SK-N-SH treated with all-trans-retinoic acid at 6 μM for 48 hours (cell line): ENCODE measurements around the gene ZNF44.

Source experiments
- ATAC-seq: fragments of 200-7000 bp; cut with Tn5 transposase; 3 replicates; pipeline ENCODE4 v1.9.1; 2020; ENCODE audit warnings: mild to moderate bottlenecking, moderate library complexity
- ARNTL ChIP-seq: fragments of 450-650 bp; formaldehyde crosslinking; IDR thresholded peaks from 2 replicates; pipeline ENCODE4 v1.5.0; 2020; ENCODE audit warnings: low read depth, mild to moderate bottlenecking, moderate library complexity, borderline replicate concordance
- ESRRG ChIP-seq: fragments of 250-450 bp; sonication (Bioruptor Pico); IDR thresholded peaks from 2 replicates; pipeline ENCODE4 v1.6.1; 2021; ENCODE audit warnings: mild to moderate bottlenecking
- GLIS3 ChIP-seq: fragments of 250-450 bp; sonication (Bioruptor Pico); IDR thresholded peaks from 2 replicates; pipeline ENCODE4 v1.5.0; 2020; ENCODE audit warnings: mild to moderate bottlenecking, moderate library complexity
- ISL1 ChIP-seq: fragments of 250-450 bp; sonication (Bioruptor Pico); IDR thresholded peaks from 2 replicates; pipeline ENCODE4 v2.1.2; 2022; ENCODE audit warnings: mild to moderate bottlenecking, moderate library complexity
- OSR1 ChIP-seq: fragments of 250-450 bp; sonication (Bioruptor Pico); IDR thresholded peaks from 2 replicates; pipeline ENCODE4 v1.8.0; 2022; ENCODE audit warnings: moderate library complexity, mild to moderate bottlenecking, inconsistent platforms
- PPARA ChIP-seq: fragments of 250-450 bp; sonication (Bioruptor Pico); IDR thresholded peaks from 2 replicates; pipeline ENCODE4 v1.5.0; 2020; ENCODE audit warnings: mild to moderate bottlenecking, borderline replicate concordance
- RARB ChIP-seq: fragments of 250-450 bp; sonication (Bioruptor Pico); IDR thresholded peaks from 2 replicates; pipeline ENCODE4 v1.8.0; 2021; ENCODE audit warnings: mild to moderate bottlenecking, moderate library complexity
- ZC3H10 ChIP-seq: fragments of 250-450 bp; sonication (Bioruptor Pico); IDR thresholded peaks from 2 replicates; pipeline ENCODE4 v1.5.1; 2021; ENCODE audit warnings: mild to moderate bottlenecking, moderate library complexity
- ZFP30 ChIP-seq: fragments of 450-650 bp; formaldehyde crosslinking; IDR thresholded peaks from 2 replicates; pipeline ENCODE4 v1.5.0; 2022; ENCODE audit warnings: mild to moderate bottlenecking, moderate library complexity
- ZNF565 ChIP-seq: fragments of 450-650 bp; formaldehyde crosslinking; conservative IDR thresholded peaks from 2 replicates; pipeline ENCODE4 v1.5.0; 2020; ENCODE audit warnings: low read depth, mild to moderate bottlenecking, moderate library complexity
- ZNF70 ChIP-seq: fragments of 450-650 bp; formaldehyde crosslinking; IDR thresholded peaks from 2 replicates; pipeline ENCODE4 v1.5.0; 2020; ENCODE audit warnings: mild to moderate bottlenecking, moderate library complexity
- ZNF8 ChIP-seq: fragments of 450-650 bp; formaldehyde crosslinking; IDR thresholded peaks from 2 replicates; pipeline ENCODE4 v1.5.0; 2020; ENCODE audit warnings: mild to moderate bottlenecking, moderate library complexity
- TF ChIP-seq, protein P1 (sequence below): fragments of 250-450 bp; sonication (Bioruptor Pico); IDR thresholded peaks from 2 replicates; pipeline ENCODE4 v1.5.0; 2020; ENCODE audit warnings: mild to moderate bottlenecking, moderate library complexity
- TF ChIP-seq, protein P2 (sequence below): fragments of 250-450 bp; sonication (Bioruptor Pico); IDR thresholded peaks from 2 replicates; pipeline ENCODE4 v1.5.1; 2020; ENCODE audit warnings: low read depth, mild to moderate bottlenecking, moderate library complexity

Gene ZNF44

DNA sequence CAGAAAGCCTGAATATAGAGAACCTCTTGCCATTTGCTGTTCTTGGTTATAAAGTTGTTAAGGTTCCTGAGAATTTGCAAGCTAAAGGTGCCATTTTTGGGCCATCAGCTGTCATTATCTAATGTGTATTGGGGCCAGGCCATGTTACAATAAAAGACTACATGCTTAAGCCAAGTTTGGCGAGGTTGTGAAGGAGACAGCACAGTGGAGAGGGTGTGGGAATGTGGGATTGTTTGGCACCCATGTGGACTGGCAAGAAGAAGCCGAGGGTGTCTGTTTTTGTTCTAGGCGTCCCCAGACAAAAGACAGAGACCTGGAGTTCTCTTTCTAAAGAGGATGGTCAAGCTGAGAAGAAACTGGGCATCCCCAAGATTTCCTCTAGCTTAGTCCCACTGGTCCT, 64.7 kb downstream of the ZNF44 start:
- no peak for ATAC-seq

DNA sequence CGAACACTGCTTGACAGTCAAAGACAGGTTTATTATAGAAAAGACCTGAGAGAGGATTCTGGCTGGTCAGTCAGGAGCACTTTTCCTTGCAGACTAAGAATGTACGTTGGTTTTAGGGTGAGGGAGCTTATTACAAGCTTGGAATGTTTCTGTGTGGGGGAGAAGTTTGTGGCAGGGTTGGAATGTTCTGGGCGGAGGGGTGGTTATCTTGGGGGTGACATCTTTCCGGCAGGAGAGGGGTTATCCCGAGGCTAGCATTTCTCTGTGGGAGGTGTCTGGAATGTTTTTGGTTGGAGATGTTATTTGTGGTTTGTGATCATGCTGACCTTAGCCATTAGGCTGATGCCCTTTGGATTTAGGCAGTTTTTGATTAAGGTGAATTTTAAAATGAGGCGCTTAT, 70.0 kb downstream of the ZNF44 start:
- no peak for TF ChIP-seq GLIS3 (CRISPR knock-in tag)
- no peak for TF ChIP-seq ESRRG (CRISPR knock-in tag)
- no peak for TF ChIP-seq ZNF70 (CRISPR knock-in tag)
- no peak for TF ChIP-seq PPARA (CRISPR knock-in tag)
- TF ChIP-seq, protein P1, sequence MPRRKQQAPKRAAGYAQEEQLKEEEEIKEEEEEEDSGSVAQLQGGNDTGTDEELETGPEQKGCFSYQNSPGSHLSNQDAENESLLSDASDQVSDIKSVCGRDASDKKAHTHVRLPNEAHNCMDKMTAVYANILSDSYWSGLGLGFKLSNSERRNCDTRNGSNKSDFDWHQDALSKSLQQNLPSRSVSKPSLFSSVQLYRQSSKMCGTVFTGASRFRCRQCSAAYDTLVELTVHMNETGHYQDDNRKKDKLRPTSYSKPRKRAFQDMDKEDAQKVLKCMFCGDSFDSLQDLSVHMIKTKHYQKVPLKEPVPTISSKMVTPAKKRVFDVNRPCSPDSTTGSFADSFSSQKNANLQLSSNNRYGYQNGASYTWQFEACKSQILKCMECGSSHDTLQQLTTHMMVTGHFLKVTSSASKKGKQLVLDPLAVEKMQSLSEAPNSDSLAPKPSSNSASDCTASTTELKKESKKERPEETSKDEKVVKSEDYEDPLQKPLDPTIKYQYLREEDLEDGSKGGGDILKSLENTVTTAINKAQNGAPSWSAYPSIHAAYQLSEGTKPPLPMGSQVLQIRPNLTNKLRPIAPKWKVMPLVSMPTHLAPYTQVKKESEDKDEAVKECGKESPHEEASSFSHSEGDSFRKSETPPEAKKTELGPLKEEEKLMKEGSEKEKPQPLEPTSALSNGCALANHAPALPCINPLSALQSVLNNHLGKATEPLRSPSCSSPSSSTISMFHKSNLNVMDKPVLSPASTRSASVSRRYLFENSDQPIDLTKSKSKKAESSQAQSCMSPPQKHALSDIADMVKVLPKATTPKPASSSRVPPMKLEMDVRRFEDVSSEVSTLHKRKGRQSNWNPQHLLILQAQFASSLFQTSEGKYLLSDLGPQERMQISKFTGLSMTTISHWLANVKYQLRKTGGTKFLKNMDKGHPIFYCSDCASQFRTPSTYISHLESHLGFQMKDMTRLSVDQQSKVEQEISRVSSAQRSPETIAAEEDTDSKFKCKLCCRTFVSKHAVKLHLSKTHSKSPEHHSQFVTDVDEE: no peak
- TF ChIP-seq RARB (CRISPR knock-in tag): no peak
- TF ChIP-seq ZC3H10 (CRISPR knock-in tag): no peak
- TF ChIP-seq ARNTL: no peak
- no peak for ATAC-seq

More for the DNA sequence above, 64.7 kb downstream of the ZNF44 start:
- TF ChIP-seq OSR1 (CRISPR knock-in tag) (no peak), ZNF8 (no peak), ISL1 (CRISPR knock-in tag) (no peak), PPARA (CRISPR knock-in tag) (no peak), ZNF565 (CRISPR knock-in tag) (no peak), ZFP30 (CRISPR knock-in tag) (no peak), ZNF70 (CRISPR knock-in tag) (no peak)
- TF ChIP-seq, protein P1: no peak
- TF ChIP-seq, protein P2, sequence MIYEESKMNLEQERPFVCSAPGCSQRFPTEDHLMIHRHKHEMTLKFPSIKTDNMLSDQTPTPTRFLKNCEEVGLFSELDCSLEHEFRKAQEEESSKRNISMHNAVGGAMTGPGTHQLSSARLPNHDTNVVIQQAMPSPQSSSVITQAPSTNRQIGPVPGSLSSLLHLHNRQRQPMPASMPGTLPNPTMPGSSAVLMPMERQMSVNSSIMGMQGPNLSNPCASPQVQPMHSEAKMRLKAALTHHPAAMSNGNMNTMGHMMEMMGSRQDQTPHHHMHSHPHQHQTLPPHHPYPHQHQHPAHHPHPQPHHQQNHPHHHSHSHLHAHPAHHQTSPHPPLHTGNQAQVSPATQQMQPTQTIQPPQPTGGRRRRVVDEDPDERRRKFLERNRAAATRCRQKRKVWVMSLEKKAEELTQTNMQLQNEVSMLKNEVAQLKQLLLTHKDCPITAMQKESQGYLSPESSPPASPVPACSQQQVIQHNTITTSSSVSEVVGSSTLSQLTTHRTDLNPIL: no peak

- ATAC-seq: no peak
- TF ChIP-seq, protein P1: no peak
- TF ChIP-seq ZC3H10 (CRISPR knock-in tag): no peak
- TF ChIP-seq ESRRG (CRISPR knock-in tag): no peak
- TF ChIP-seq, all 23 proteins: peak for 0
Measured at GRCh38 chr19:12222980-12223630, 71.6 kb downstream of the ZNF44 start.
